Tibial nerve (tissue), 4 donors: ENCODE results near the gene MYH16. TPM values are rescaled to one million over a fixed set of nuclear protein-coding genes. Genes with fewer than 3 reads are reported as not detected.

Source experiments
- DNase-seq, 2 donors: peaks; one replicate each; pipeline ENCODE4 v3.0.0-alpha.2; 2019; ENCODE audit warnings: low spot score in 2 of 2
- H3K27ac ChIP-seq, 4 donors: fragments of 200-600 bp; sonication (generic) in 3 of 4; one replicate each; pipeline ENCODE4 v1.5.1; 2017 to 2019; ENCODE audit warnings: mild to moderate bottlenecking in 1 of 4
- H3K27me3 ChIP-seq, 2 donors: fragments of 200-600 bp; sonication (generic) in 1 of 2; one replicate each; pipeline versions ENCODE4 v1.5.1 to v1.6.0; 2017 to 2019
- H3K36me3 ChIP-seq, 3 donors: fragments of 200-600 bp; sonication (generic); one replicate each; pipeline ENCODE4 v1.5.1; 2018 to 2019
- H3K4me1 ChIP-seq, 4 donors: fragments of 200-600 bp; sonication (generic) in 3 of 4; one replicate each; pipeline ENCODE4 v1.5.1; 2017 to 2019
- H3K4me3 ChIP-seq, 4 donors: fragments of 200-600 bp; sonication (generic) in 3 of 4; one replicate each; pipeline ENCODE4 v1.5.1; 2017 to 2019; ENCODE audit warnings: mild to moderate bottlenecking in 1 of 4, moderate library complexity in 1 of 4
- H3K9me3 ChIP-seq, 4 donors: fragments of 200-600 bp; sonication (generic) in 3 of 4; one replicate each; pipeline ENCODE4 v1.5.1; 2017 to 2019
- EP300 ChIP-seq, 2 donors: sonication (generic); formaldehyde crosslinking; IDR thresholded peaks; one replicate each; pipeline ENCODE4 v1.6.1; 2017; ENCODE audit warnings: antibody characterized with exemption in 2 of 2, mild to moderate bottlenecking in 1 of 2
- POLR2A ChIP-seq, 2 donors: fragments of 450-650 bp; IDR thresholded peaks; one replicate each; pipeline ENCODE4 v1.6.1; 2017; ENCODE audit warnings: antibody characterized with exemption in 2 of 2, mild to moderate bottlenecking in 2 of 2, moderate library complexity in 2 of 2
- WGBS, 2 donors: methylation state at CpG; one replicate each; pipeline ENCODE4 v1.1.5; 2018; 5-methylcytosine and 5-hydroxymethylcytosine counted together
- total RNA-seq, 4 donors: library from RNA; depleted of rRNA; stranded (reverse); fragments of >200 nt; gene quantifications; one replicate each; pipeline ENCODE4 v1.1.0, GENCODE V29; 2016
- TF ChIP-seq, protein P1 (sequence below), 5 experiments: fragments of 200-600 bp in 3 of 5; fragments of 450-650 bp in 2 of 5; sonication (generic) in 3 of 5; IDR thresholded peaks; one replicate each; pipeline ENCODE4 v1.5.1; 2016 to 2019; ENCODE audit warnings: antibody characterized with exemption in 5 of 5, mild to moderate bottlenecking in 3 of 5, moderate library complexity in 2 of 5

Gene MYH16
- total RNA-seq, 4 donors from 2014 or later = not detected

DNA sequence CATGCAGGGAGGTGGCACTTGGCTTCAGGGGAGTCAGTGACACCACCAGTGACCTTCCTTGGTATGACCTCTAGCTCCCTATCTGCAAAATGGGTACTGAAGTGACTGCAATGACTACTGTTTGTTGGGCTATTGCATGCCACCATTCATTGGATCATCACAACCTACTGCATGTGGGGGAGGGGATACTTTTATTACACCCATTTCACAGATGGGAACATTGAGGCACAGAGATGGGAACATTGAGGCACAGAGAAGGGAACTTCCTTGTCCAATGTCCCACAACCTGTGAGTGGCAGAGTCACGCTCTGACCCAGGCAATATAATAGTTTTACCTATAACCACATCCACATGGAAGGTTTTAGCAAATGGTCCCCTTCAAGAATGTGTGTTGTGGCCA is 12.2 kb upstream of the MYH16 start:
- DNase-seq = no peak
- H3K27me3 ChIP-seq = no peaks in the 10 kb centered on the region
- H3K4me3 ChIP-seq = no peak overlapping the region
- no peaks in the 10 kb centered on the region for H3K9me3 ChIP-seq
- WGBS, 2 donors = 95 to 100% methylated on average over 1 of the region's 1 CpG
- no peaks in the 10 kb centered on the region for H3K4me1 ChIP-seq
- H3K27ac ChIP-seq = no peak overlapping the region
- TF ChIP-seq, protein P1, sequence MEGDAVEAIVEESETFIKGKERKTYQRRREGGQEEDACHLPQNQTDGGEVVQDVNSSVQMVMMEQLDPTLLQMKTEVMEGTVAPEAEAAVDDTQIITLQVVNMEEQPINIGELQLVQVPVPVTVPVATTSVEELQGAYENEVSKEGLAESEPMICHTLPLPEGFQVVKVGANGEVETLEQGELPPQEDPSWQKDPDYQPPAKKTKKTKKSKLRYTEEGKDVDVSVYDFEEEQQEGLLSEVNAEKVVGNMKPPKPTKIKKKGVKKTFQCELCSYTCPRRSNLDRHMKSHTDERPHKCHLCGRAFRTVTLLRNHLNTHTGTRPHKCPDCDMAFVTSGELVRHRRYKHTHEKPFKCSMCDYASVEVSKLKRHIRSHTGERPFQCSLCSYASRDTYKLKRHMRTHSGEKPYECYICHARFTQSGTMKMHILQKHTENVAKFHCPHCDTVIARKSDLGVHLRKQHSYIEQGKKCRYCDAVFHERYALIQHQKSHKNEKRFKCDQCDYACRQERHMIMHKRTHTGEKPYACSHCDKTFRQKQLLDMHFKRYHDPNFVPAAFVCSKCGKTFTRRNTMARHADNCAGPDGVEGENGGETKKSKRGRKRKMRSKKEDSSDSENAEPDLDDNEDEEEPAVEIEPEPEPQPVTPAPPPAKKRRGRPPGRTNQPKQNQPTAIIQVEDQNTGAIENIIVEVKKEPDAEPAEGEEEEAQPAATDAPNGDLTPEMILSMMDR (IDR thresholded peaks at IDR 0.05) = no peak
- no peak for TF ChIP-seq POLR2A (IDR thresholded peaks at IDR 0.05)
- no peak for TF ChIP-seq EP300 (IDR thresholded peaks at IDR 0.05)
- H3K36me3 ChIP-seq = no peaks in the 10 kb centered on the region

DNA sequence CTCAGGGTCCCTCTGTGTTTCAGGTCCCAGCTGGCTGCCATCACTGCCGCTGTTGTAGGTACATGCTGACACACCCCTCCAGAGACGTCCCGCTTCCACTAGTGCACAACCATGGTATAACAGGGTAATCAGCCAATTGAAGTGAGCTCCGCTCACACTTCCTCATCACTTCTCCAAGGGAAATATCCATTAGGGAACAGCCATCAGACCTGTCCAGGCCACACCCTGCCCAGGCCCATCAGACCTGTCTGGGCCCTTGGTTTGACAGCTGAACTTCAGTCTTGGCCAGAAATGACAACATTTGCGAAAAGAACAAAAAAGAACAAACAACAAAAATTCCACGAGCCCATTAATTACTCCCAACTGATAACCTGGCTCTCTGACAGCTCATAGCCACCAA is 11.0 kb upstream of the MYH16 start:
- H3K4me1 ChIP-seq = no peaks in the 10 kb centered on the region
- H3K27me3 ChIP-seq = no peaks in the 10 kb centered on the region
- H3K36me3 ChIP-seq = no peaks in the 10 kb centered on the region
- TF ChIP-seq, protein P1 (IDR thresholded peaks at IDR 0.05) = no peak
- TF ChIP-seq POLR2A (IDR thresholded peaks at IDR 0.05) = no peak
- no peak for TF ChIP-seq EP300 (IDR thresholded peaks at IDR 0.05)
- WGBS, 2 donors = 86 to 92% methylated on average over 6 of the region's 6 CpGs
- no peak overlapping the region for H3K27ac ChIP-seq
- H3K9me3 ChIP-seq = no peaks in the 10 kb centered on the region
- no peak overlapping the region for H3K4me3 ChIP-seq
- no peak for DNase-seq

DNA sequence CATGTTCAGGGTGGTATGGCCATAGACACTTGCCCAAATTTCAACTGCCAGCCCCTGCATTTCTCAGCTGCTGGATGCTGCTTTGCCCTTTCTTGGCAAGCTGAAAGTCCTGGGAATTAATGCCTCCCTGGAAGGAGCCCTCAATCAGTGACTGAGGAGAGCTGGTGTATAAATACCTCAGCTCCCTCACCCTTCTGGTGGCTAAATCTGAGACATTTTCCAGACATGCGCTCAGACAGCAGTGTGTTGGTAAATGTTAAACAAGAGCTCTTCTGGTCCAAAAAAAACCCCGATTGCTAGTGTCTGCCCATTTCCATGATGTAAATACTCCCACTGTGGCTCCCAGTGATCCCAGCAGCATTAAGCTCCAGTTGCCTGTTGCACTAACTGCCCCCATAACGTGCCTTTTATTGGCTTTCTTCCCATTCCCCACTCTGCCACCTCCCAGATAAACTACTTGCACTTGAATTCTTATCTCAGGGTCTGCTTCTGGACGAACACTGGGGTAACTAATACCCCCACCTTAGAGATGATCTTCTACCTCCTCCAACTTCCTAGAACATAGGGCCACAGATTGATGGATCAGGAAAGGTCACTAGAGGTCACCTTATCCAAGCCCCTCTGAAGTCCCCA is 6.7 kb upstream of the MYH16 start:
- H3K4me1 ChIP-seq = peaks cover 0 to 10% (median 0%) of the 10 kb centered on the region in 4 donors
- H3K27ac ChIP-seq = no peak overlapping the region
- TF ChIP-seq, protein P1 (IDR thresholded peaks at IDR 0.05) = no peak
- TF ChIP-seq EP300 (IDR thresholded peaks at IDR 0.05) (no peak), POLR2A (IDR thresholded peaks at IDR 0.05) (no peak)
- H3K27me3 ChIP-seq = no peaks in the 10 kb centered on the region
- no peak for DNase-seq
- H3K4me3 ChIP-seq = no peak overlapping the region
- 84 to 85% methylated on average over 4 of the region's 4 CpGs for WGBS, 2 donors
- no peaks in the 10 kb centered on the region for H3K36me3 ChIP-seq
- H3K9me3 ChIP-seq = no peaks in the 10 kb centered on the region

DNA sequence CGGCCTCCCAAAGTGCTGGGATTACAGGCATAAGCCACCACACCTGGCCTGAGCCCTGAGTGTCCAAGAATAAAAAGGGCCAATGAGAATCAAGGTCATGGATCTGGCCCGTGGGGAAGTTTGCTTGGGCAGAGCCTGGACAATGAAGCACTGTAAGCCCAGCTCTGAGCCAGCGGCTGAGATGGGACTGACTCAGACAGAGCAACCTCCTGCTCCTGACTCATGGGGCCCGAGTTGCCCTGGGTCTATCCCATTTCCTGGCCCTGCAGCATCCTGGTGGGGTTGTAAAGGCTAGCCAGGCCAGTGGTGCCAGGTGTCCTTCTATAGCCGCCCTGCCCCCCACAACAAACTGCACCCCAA is 5.2 kb upstream of the MYH16 start:
- peaks cover 0 to 10% (median 0%) of the 10 kb centered on the region in 4 donors for H3K4me1 ChIP-seq
- peak overlapping the region in 1 of 4 donors; percentile 50 for H3K27ac ChIP-seq
- TF ChIP-seq EP300 (IDR thresholded peaks at IDR 0.05) (no peak), POLR2A (IDR thresholded peaks at IDR 0.05) (no peak)
- TF ChIP-seq, protein P1 (IDR thresholded peaks at IDR 0.05) = no peak
- no peaks in the 10 kb centered on the region for H3K36me3 ChIP-seq
- H3K27me3 ChIP-seq = no peaks in the 10 kb centered on the region
- no peaks in the 10 kb centered on the region for H3K9me3 ChIP-seq
- H3K4me3 ChIP-seq = no peak overlapping the region
- 45 to 66% methylated on average over 5 of the region's 5 CpGs for WGBS, 2 donors
- DNase-seq = no peak

DNA sequence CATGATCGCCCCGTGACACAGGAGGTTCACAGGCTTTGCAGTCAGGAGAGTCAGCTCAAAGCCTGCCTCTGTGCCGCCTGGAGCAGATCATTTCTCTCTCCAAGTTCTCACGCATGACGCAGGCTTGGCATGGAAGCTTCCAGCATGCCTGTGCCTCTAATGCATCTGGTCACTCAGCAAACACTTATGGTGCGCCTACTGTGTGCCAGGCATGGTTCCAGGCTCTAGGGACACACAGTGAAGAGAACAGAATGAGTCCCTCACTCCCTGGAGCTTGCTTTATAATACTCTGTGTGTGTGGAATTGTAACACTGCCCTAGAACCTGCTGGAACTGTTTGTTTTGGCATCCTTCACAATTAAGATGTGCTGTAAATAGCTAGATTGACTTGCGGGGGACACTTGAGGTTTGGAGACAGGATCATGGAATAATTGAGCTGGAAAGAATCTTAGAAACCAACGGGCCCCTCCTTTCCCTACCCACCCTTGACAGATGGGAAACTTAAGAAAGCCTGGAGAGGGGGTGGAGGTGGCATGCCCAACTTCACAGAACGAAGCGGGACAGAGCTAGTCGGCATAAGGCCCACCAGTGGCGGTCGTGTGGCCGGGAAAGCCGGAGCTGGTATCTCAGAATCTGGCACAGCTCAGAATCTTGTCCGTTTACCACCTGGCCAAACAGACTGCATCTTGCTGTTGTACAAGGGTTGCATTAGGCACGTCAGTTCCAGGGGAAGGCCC is 4.6 kb upstream of the MYH16 start:
- H3K4me1 ChIP-seq = peaks cover 0 to 10% (median 0%) of the 10 kb centered on the region in 4 donors
- no peaks in the 10 kb centered on the region for H3K36me3 ChIP-seq
- no peak overlapping the region for H3K4me3 ChIP-seq
- TF ChIP-seq POLR2A (IDR thresholded peaks at IDR 0.05) (no peak), EP300 (IDR thresholded peaks at IDR 0.05) (no peak)
- TF ChIP-seq, protein P1 (IDR thresholded peaks at IDR 0.05) = no peak
- peak overlapping the region in 1 of 4 donors; percentile 50 for H3K27ac ChIP-seq
- WGBS, 2 donors = 57 to 68% methylated on average over 16 to 17 of the region's 17 CpGs
- H3K27me3 ChIP-seq = no peaks in the 10 kb centered on the region
- DNase-seq = no peak
- no peaks in the 10 kb centered on the region for H3K9me3 ChIP-seq
